Mucosa of descending colon (tissue), 3 donors: ENCODE results near the gene ADCY1. TPM values are rescaled to one million over a fixed set of nuclear protein-coding genes. Genes with fewer than 3 reads are reported as not detected.

Source experiments
- ATAC-seq: fragments of 200-7000 bp; cut with Tn5 transposase; one replicate; pipeline ENCODE4 v1.9.1; 2020; ENCODE audit warnings: mild to moderate bottlenecking, moderate library complexity
- DNase-seq, 3 donors: peaks; one replicate each; pipeline ENCODE4 v3.0.0-alpha.2; 2020
- H3K36me3 ChIP-seq: fragments of 200-600 bp; one replicate; pipeline ENCODE4 v1.8.0; 2021; ENCODE audit warnings: low read depth, mild to moderate bottlenecking
- H3K4me1 ChIP-seq: fragments of 200-600 bp; one replicate; pipeline ENCODE4 v1.8.0; 2021; ENCODE audit warnings: low read depth, mild to moderate bottlenecking
- H3K4me3 ChIP-seq: fragments of 200-600 bp; one replicate; pipeline ENCODE4 v1.8.0; 2021; ENCODE audit warnings: mild to moderate bottlenecking
- H3K9me3 ChIP-seq: fragments of 200-600 bp; one replicate; pipeline ENCODE4 v1.8.0; 2021; ENCODE audit warnings: mild to moderate bottlenecking
- intact Hi-C, 2 donors: fragments of 100-400 bp; cut with DNase I in 1 of 2; cut with micrococcal nuclease in 1 of 2; formaldehyde crosslinking; loops; one replicate each; pipeline versions ENCODE4 v1.11.0 to v1.11.1; 2022; cut with DNase I, micrococcal nuclease
- total RNA-seq, 3 donors: library from RNA; stranded (reverse); fragmentation: NEBNext Ultra II Directional in 2 of 3; extraction: Animal tissue kit (Norgen Biotek cat#: 25700) in 2 of 3; gene quantifications; one replicate each; pipeline versions ENCODE4 v1.2.1 to v1.2.4, GENCODE V29; 2021 to 2023
- TF ChIP-seq, protein P1 (sequence below): fragments of 200-600 bp; IDR thresholded peaks from one replicate; pipeline ENCODE4 v1.8.0; 2022; ENCODE audit warnings: antibody characterized with exemption, mild to moderate bottlenecking
- donor health status: DM: no; HTN: no; CAD: no; lungs with moderate emphysema.
- donor health status: DM: no; HTN: no; CAD: no.
- donor health status: DM: no; HTN: yes; CAD: no.

Gene ADCY1
- total RNA-seq, 3 donors from 2014 or later, result 0.55 to 0.94 (median 0.76) TPM

DNA sequence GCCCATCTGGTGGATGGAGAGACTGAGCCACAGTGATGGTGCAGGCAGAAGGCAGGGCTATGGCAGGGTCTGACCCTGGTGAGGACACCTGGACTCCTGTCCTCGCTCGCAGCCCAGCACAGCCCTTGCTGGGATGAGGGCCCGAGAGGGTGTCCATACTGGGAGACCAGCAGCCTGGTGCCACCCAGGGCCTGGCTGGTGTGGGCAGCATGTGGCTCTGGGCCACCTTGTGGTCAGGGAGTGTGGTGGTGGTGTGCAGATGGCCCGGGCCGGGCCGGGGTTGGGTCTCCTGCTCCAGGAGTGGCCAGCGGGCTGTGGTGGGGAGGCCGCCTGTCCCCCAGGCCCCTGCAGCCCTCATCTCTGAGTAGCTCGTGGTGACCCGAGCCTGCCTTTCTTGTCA, 14.9 kb downstream of the ADCY1 start:
- no peaks in the 10 kb centered on the region for H3K4me1 ChIP-seq
- H3K4me3 ChIP-seq, result no peak overlapping the region
- H3K36me3 ChIP-seq, result no peaks in the 10 kb centered on the region
- TF ChIP-seq, protein P1, sequence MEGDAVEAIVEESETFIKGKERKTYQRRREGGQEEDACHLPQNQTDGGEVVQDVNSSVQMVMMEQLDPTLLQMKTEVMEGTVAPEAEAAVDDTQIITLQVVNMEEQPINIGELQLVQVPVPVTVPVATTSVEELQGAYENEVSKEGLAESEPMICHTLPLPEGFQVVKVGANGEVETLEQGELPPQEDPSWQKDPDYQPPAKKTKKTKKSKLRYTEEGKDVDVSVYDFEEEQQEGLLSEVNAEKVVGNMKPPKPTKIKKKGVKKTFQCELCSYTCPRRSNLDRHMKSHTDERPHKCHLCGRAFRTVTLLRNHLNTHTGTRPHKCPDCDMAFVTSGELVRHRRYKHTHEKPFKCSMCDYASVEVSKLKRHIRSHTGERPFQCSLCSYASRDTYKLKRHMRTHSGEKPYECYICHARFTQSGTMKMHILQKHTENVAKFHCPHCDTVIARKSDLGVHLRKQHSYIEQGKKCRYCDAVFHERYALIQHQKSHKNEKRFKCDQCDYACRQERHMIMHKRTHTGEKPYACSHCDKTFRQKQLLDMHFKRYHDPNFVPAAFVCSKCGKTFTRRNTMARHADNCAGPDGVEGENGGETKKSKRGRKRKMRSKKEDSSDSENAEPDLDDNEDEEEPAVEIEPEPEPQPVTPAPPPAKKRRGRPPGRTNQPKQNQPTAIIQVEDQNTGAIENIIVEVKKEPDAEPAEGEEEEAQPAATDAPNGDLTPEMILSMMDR, result no peak
- no peaks in the 10 kb centered on the region for H3K9me3 ChIP-seq
- ATAC-seq (no peak), DNase-seq (no peak)
- intact Hi-C loops, result no loop called here

DNA sequence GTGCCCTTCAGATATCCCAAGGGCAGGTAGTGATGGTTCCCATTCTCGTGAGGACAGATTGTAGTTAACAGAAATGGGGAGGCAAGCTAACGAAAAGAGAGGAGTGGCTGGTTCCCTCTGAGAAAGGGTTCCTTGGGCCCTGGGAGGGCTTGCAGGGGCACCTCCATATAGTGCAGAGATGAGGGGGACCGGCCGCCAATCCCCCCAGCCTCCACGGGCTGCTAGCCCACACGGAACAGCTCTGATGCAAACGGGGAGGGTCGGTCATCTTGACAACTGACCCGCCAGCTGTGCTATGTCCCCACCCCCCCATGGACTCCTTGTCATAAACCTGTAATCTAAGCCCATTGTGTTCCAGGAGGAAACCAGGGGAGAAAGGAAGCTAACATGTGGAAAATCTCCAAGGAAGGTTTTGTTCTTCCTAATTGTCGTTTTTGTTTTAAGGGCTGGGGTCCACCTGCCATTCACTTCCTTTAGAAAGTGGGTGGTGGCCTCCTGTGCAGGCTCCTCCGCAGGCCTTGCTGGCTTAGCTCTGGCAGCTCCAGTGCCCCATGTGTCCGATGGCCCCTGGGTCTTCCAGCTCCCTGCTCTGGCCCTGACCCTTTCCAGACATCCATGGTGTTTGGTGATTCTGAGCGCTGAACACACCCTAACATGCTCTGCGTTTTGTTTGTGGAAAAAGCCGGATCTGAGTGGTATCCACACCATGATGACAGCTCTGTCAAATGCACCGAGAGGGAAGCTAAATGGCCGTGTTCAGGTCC, 15.9 kb downstream of the ADCY1 start:
- H3K4me1 ChIP-seq, result no peaks in the 10 kb centered on the region
- TF ChIP-seq, protein P1, result no peak
- ATAC-seq (no peak), DNase-seq (no peak)
- no peak overlapping the region for H3K4me3 ChIP-seq
- H3K36me3 ChIP-seq, result no peaks in the 10 kb centered on the region
- intact Hi-C loops, result no loop called here
- H3K9me3 ChIP-seq, result no peaks in the 10 kb centered on the region

DNA sequence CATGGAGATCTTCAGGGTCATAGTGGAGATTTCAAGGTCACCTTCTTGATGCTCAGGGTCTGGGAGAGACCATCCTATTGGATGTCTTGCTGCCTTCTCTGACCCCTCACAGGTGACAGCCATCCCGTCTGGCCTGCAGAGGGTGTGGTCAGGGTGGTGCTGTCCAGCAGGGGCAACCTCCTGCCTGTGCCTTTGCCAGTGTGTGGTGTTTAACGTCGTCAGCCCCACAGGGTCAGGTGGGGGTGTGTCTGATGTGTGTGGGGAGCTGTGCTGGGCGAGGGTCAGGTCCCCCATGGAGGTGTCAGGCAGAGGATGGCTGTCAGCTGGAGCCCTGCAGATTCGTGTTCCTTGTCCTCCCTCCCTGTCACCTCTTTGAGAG, 16.5 kb downstream of the ADCY1 start:
- Histone ChIP-seq H3K36me3 (no peaks in the 10 kb centered on the region), H3K9me3 (no peaks in the 10 kb centered on the region), H3K4me3 (no peak overlapping the region), H3K4me1 (no peaks in the 10 kb centered on the region)
- DNase-seq (no peak), ATAC-seq (no peak)
- intact Hi-C loops, result no loop called here
- TF ChIP-seq, protein P1, result no peak

DNA sequence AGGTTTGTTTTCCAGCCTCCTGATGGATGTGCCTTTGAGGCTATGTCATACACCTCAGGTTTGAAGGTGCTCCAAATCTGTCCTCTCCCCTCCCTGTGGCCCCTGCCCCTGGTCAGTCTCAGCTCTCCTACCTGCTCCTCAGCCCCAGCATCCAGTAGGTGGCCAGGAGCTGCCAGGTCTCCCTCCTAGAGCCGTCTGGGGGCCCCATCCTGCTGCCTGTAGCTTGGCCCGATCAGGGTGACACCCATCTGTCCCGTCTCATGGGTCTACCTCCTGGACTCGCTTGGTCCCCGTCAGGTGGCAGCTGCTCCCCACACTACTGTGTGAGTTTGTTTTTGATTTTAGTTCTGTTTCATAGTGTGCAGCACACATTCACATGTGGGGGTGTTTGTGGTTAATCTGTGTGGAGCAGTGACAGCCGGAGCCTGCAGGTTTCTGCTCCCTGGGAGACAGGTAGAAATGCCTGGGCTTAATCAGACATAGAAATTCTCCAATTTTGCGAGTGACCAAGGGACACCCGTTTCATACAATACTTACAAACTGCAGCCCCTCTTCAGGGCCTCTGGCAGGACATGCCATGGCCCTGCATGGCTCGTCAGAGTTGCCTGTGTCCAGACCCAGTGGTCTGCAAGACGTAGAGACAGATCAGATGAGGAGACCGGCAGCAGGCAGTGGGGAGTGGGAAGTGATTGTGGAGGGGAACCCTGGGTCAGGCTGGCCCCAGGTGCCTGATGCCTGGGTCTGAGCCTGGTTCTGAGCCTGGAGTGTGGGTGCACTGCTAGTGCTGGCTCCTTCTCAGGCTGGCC, 17.1 kb downstream of the ADCY1 start:
- no peaks in the 10 kb centered on the region for H3K4me1 ChIP-seq
- H3K4me3 ChIP-seq, result no peak overlapping the region
- ATAC-seq, result no peak
- no peaks in the 10 kb centered on the region for H3K9me3 ChIP-seq
- intact Hi-C loops, result no loop called here
- H3K36me3 ChIP-seq, result no peaks in the 10 kb centered on the region
- TF ChIP-seq, protein P1, result no peak
- no peak for DNase-seq

DNA sequence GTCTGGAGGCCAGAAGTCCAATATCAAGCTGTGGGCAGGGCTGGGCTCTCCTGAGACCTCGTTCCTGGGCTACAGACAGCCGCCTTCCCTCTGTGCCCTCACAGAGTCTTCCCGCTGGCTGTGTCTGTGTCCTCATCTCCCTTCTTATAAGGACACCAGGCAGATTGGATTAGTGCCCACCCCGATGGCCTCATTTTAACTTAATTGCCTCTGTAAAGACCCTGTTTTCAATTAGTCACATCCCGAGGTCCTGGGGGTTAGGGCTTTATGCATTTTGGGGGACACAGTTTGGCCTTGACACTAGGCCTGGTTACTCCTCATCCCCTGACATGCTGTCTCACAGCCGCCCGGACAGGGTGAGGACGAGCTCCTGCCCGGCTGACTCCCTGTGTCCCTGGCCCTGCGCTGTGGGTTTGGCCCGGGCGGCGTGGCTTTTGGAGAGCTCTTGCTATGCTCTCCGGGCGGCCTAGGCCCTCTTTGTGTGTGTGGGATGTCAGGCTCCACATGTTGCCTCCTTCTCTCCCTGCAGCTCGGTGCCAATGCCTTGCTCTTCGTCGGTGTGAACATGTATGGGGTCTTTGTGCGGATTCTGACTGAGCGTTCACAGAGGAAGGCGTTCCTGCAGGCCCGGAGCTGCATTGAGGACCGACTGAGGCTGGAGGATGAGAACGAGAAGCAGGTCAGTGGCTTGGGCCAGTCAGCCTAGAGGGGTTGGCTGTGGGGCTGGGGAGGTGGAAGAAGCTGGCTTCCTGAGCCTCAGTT, 18.2 kb downstream of the ADCY1 start:
- no peak for ATAC-seq

More for the DNA sequence above, 18.2 kb downstream of the ADCY1 start:
- intact Hi-C loops, result no loop called here
- H3K9me3 ChIP-seq, result no peaks in the 10 kb centered on the region
- H3K4me3 ChIP-seq, result no peak overlapping the region
- TF ChIP-seq, protein P1, result no peak
- H3K4me1 ChIP-seq, result no peaks in the 10 kb centered on the region
- no peaks in the 10 kb centered on the region for H3K36me3 ChIP-seq
- no peak for DNase-seq
